ENCODE data around the gene ZNF581.

- TF ChIP-seq CTCF (IDR thresholded peaks at IDR 0.05; ENCODE audit: poor library complexity, severe bottlenecking) (no peak), EP300 (conservative IDR thresholded peaks at IDR 0.05; ENCODE audit: poor library complexity, severe bottlenecking) (no peak), POLR2AphosphoS5 (IDR thresholded peaks at IDR 0.05) (no peak), EZH2 (IDR thresholded peaks at IDR 0.05; ENCODE audit: borderline replicate concordance, insufficient read depth, low read length, poor library complexity, severe bottlenecking) (no peak), RAD21 (conservative IDR thresholded peaks at IDR 0.05) (no peak), REST (IDR thresholded peaks at IDR 0.05; ENCODE audit: borderline replicate concordance) (no peak), MXI1 (conservative IDR thresholded peaks at IDR 0.05; ENCODE audit: poor library complexity, severe bottlenecking) (no peak), TAF1 (IDR thresholded peaks at IDR 0.05; ENCODE audit: low read depth) (no peak)
These were observed 26.0 kb upstream of the ZNF581 start for GRCh38 chr19:55617426-55617825.
